PFSK-1 (cell line): ENCODE measurements around the gene WDR59.

Source experiments
- FOXP2 ChIP-seq: optimal IDR thresholded peaks from 2 replicates; pipeline ENCODE3; 2011; ENCODE audit warnings: borderline replicate concordance, control low read depth, inconsistent platforms; ENCODE audit not compliant: insufficient read depth; ENCODE audit errors: extremely low read length, extremely low read depth
- POLR2AphosphoS5 ChIP-seq: IDR thresholded peaks from 2 replicates; pipeline ENCODE4 v1.6.1; 2012; ENCODE audit warnings: low read depth, mild to moderate bottlenecking, control low read depth, low read length, moderate library complexity
- SIN3A ChIP-seq: IDR thresholded peaks from 2 replicates; pipeline ENCODE4 v1.6.1; 2012; ENCODE audit warnings: mild to moderate bottlenecking, low read length, moderate library complexity, borderline replicate concordance; ENCODE audit not compliant: insufficient read depth
- TAF1 ChIP-seq: IDR thresholded peaks from 2 replicates; pipeline ENCODE4 v1.6.1; 2012; ENCODE audit warnings: low read length, control low read depth, borderline replicate concordance; ENCODE audit not compliant: insufficient read depth
- TF ChIP-seq, protein P1 (sequence below), 2 experiments: IDR thresholded peaks; 2 replicates each; pipeline versions ENCODE4 v1.6.1 to v1.8.0; 2011 to 2012; ENCODE audit warnings: low read depth in 2 of 2, low read length in 2 of 2, control low read depth in 1 of 2, inconsistent platforms in 1 of 2, mild to moderate bottlenecking in 1 of 2, moderate library complexity in 1 of 2; ENCODE audit not compliant: insufficient read depth in 1 of 2

WDR59 gene

DNA sequence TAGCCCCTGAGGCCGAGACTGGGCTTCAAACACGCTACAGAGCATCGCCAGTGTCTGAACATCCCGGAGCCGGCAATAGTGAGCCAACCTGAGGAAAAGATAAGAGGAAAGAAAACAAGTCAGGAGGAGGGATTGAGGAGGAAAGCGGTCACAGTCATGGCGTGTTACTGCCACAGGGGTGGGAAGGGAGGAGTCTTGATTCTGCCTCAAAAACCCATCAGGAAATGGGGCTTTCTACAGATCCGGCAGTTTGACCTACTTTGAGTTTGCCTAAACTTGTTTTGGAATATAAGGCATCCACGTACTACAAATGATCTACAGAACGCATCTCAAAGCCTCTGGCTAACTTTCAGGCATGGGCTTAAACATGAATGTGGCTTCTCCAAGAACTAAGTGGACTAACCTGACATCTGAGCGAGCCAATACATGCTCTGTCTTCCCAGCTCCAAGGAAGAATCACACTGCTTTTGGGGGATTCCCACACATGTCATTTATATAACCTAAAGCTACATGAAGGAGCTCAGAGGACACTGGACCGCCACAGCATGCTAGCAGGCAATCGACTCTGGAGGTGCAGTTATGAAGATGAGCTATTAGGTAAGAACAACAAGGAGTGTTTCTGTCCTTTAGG is 96.6 kb downstream of the WDR59 start:
- TF ChIP-seq SIN3A (no peak), FOXP2 (no peak)

DNA sequence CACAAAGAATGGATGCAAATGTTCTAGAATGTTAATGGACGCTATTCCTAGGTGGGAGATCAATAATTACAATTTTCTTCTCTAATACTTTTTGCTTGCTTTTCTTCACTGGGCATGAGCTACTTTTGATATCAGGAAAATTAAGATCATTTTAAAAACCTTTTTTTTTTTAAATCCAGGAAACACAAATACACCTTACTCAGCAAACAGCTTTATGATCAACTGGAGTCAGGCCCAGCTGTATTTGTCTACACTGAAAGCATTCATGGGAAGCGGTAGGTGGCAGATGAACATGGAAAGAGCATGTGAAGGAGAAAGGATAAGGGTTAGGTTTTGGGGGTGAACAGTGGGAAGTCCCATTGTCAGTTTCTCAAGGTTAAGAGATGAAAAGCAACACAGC is 97.8 kb downstream of the WDR59 start:
- TF ChIP-seq FOXP2: no peak
- TF ChIP-seq, protein P1, sequence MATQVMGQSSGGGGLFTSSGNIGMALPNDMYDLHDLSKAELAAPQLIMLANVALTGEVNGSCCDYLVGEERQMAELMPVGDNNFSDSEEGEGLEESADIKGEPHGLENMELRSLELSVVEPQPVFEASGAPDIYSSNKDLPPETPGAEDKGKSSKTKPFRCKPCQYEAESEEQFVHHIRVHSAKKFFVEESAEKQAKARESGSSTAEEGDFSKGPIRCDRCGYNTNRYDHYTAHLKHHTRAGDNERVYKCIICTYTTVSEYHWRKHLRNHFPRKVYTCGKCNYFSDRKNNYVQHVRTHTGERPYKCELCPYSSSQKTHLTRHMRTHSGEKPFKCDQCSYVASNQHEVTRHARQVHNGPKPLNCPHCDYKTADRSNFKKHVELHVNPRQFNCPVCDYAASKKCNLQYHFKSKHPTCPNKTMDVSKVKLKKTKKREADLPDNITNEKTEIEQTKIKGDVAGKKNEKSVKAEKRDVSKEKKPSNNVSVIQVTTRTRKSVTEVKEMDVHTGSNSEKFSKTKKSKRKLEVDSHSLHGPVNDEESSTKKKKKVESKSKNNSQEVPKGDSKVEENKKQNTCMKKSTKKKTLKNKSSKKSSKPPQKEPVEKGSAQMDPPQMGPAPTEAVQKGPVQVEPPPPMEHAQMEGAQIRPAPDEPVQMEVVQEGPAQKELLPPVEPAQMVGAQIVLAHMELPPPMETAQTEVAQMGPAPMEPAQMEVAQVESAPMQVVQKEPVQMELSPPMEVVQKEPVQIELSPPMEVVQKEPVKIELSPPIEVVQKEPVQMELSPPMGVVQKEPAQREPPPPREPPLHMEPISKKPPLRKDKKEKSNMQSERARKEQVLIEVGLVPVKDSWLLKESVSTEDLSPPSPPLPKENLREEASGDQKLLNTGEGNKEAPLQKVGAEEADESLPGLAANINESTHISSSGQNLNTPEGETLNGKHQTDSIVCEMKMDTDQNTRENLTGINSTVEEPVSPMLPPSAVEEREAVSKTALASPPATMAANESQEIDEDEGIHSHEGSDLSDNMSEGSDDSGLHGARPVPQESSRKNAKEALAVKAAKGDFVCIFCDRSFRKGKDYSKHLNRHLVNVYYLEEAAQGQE (IDR thresholded peaks at IDR 0.05; ENCODE audit: insufficient read depth in 1 of 2, low read depth in 2 of 2, low read length in 2 of 2): no peak
- TF ChIP-seq TAF1: no peak
- no peak for TF ChIP-seq POLR2AphosphoS5
- no peak for TF ChIP-seq SIN3A

DNA sequence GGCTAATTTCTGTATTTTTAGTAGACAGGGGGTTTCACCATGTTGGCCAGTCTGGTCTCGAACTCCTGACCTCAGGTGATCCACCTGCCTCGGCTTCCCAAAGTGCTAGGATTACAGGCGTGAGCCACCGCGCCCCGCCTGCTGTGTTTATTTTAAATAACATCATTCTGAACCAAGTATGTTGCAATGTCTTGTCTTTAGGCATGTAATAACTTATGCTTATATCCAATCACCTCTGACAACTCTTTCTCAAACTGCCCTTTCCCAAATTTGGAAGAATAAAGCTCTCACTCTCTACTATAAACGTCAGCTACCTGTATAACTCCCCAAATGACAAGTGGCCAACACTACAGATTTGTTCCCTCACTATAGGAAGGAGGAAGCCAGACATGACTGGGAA is 107.2 kb downstream of the WDR59 start:
- TF ChIP-seq, protein P1 (IDR thresholded peaks at IDR 0.05; ENCODE audit: insufficient read depth in 1 of 2, low read depth in 2 of 2, low read length in 2 of 2): no peak

DNA sequence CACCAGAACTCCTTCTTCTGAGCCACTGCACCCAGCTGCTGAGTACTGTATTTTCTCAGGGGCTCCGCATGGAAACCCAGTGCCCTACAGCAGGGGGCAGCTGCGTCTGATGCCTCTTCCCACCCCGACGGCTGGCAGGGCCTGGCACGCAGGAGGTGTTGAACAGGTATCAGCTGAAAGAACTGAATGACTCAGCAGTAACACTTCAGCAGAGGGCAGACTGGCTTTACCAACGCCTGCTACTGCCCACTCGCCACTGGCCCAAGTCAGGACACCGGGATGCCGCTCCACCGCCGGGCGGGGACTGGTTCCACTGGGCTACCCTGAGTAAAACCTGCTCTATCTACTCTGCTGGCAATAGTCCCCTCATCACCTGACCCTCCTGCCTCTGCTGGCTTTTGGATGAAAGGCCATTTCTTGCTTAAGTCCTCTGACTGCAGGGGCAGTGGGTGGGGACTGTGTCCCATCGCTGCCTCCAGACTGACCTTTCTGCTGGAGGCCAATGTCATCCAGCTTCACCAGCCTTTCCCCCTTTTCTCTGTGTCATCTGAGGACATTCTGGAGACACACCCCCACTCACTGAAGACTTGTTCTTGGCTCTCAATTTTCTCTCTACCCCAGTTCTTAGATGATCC is 109.9 kb downstream of the WDR59 start:
- no peak for TF ChIP-seq POLR2AphosphoS5
- TF ChIP-seq TAF1: no peak
- TF ChIP-seq, protein P1 (IDR thresholded peaks at IDR 0.05; ENCODE audit: insufficient read depth in 1 of 2, low read depth in 2 of 2, low read length in 2 of 2): no peak
- no peak for TF ChIP-seq FOXP2
- no peak for TF ChIP-seq SIN3A

DNA sequence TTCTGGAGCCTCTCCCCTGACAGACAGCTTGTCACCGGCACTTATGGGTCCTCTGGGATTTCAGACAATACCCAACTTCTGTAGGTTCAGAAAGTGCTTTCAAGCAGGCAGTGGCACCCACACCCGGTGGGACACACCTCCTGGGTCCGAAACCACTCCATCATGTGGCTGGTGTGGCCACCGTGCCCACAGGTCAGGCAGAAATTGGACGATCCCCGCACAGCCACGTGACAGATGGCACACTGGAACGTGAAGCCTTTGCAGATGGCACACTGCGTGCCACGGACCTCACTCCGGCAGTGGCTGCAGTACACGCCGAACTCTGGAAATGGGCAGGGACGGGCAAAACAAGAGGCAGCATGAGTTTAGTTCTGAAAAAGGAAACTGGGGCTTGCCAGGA is 110.8 kb downstream of the WDR59 start:
- TF ChIP-seq SIN3A: no peak
- TF ChIP-seq, protein P1 (IDR thresholded peaks at IDR 0.05; ENCODE audit: insufficient read depth in 1 of 2, low read depth in 2 of 2, low read length in 2 of 2): no peak
- no peak for TF ChIP-seq FOXP2
- TF ChIP-seq POLR2AphosphoS5: no peak
- no peak for TF ChIP-seq TAF1
